ENCODE measurements around the gene GPR62.

GPR62 gene

DNA sequence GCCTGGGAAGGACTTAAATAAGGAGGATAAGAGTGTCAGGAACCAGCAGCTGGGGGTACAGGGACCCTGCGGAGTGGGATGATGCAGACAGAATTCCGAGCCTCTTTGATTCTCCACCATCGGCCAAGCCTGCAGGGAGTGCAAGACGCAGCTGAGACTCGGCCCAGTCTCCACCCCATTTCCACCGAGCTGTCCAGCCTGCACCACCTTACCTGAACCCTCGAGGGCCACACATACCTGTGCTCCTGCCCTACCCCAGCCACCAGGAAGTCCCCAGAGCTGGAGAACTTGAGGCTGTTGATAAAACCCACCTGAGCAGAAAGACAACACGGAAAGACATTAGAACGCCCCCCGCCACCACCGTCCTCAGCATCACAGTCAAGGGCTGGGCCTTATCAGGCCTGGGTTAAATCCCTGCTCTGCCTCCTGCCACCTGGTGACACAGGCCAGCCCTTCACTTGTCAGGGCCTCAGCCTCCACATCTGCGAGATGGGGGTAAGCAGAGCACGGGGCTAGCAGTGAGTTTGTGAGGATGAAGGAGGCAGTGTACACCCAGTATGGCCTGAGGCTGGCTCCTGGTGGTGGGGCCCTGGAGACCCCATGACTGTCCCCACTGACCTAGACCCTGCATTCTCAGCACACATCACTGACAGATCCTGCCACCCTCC is 21.6 kb upstream of the GPR62 start:
- H3K27me3 ChIP-seq (ENCODE audit: control insufficient read depth, insufficient read depth, low read length): no peaks in the 10 kb centered on the region
- peaks cover 42% of the 10 kb centered on the region for H3K36me3 ChIP-seq (ENCODE audit: control insufficient read depth, insufficient read depth, low read length)
- H3K4me1 ChIP-seq (ENCODE audit: control insufficient read depth, insufficient read depth, low read length): no peaks in the 10 kb centered on the region
- no peak overlapping the region for H3K4me3 ChIP-seq (ENCODE audit: low read length)
- no peak overlapping the region for H3K9ac ChIP-seq (ENCODE audit: low read length)
- no peak overlapping the region for H3K27ac ChIP-seq (ENCODE audit: low read depth, low read length)

DNA sequence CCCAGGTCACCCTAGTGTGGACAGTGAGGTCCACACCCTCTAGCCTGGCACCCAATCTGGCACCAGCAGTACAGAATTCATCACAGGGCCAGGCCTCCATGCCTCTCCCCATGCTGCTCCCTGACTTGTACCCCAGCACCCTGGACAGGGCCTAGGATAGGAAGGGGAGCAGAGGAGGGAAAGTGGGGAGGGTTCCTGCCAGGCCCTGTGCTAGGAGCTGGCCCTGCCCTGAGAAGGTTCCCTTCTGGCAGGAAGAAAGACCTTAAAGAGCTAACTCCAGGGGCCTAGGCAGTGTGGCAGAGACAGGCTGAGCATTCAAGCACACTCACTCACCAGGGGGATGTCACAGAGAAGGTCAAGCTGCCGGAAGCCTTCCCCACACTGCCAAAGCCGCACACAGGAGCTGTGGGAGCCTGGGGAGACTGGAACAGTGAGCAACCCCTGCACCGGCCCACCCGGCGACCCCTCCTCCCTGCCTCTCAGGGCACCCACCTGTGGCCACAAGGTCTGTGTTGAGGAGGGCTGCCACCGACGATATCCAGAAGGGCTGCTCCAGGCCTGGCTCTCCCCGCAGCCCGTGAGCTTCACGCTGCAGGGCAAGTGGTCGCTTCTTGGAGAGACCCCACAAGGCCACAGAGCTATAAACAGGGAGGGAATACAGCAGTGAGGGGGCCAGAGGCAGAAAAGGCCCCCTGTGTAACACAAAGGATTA is 20.9 kb upstream of the GPR62 start:
- no peak overlapping the region for H3K27ac ChIP-seq (ENCODE audit: low read depth, low read length)
- no peak overlapping the region for H3K9ac ChIP-seq (ENCODE audit: low read length)
- H3K36me3 ChIP-seq (ENCODE audit: control insufficient read depth, insufficient read depth, low read length): peaks cover 42% of the 10 kb centered on the region
- H3K27me3 ChIP-seq (ENCODE audit: control insufficient read depth, insufficient read depth, low read length): no peaks in the 10 kb centered on the region
- H3K4me1 ChIP-seq (ENCODE audit: control insufficient read depth, insufficient read depth, low read length): no peaks in the 10 kb centered on the region
- no peak overlapping the region for H3K4me3 ChIP-seq (ENCODE audit: low read length)

DNA sequence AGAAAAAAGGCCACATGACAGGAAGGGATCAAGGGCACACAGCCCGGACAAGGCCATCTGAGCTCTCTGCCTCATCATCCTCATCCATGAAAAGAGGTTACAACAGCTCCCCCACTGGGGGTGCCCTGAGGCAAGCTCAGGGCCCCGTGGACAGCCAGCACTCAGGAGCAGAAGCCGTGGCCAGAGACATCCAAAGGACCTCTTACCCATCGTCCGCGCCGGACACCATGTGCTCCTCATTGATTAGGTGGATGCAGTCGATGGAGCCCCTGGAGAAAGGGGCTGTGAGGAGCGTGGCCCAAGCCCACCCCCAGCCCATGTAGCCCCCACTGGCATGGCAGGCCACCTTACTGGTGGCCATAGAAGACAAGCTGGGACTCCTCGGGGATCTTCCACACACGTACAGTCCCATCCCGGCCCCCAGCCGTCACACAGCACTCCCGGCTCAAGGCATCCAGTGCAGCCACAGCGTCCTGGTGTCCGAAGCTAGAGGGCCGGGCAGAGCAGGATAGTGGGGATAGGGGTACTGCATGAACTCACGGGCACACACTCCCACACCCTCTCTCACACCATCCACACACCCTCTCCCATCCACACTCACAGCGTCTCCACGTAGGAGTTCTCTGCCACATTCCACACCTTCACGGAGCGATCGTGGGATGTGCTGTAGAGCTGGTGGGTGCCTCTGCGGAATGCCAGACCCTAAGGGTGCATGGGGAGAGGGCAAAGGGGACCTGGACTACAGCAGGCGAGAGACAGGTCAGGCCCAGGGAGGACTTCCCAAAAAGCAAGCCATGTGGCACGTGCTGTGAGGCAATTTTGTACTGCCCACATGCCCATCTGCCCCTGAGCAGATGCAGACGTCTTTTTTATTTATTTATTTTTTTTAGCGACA is 19.9 kb upstream of the GPR62 start:
- Histone ChIP-seq H3K36me3 (ENCODE audit: control insufficient read depth, insufficient read depth, low read length) (peaks cover 42% of the 10 kb centered on the region), H3K4me3 (ENCODE audit: low read length) (no peak overlapping the region), H3K27ac (ENCODE audit: low read depth, low read length) (no peak overlapping the region), H3K27me3 (ENCODE audit: control insufficient read depth, insufficient read depth, low read length) (no peaks in the 10 kb centered on the region), H3K9ac (ENCODE audit: low read length) (no peak overlapping the region), H3K4me1 (ENCODE audit: control insufficient read depth, insufficient read depth, low read length) (no peaks in the 10 kb centered on the region)

DNA sequence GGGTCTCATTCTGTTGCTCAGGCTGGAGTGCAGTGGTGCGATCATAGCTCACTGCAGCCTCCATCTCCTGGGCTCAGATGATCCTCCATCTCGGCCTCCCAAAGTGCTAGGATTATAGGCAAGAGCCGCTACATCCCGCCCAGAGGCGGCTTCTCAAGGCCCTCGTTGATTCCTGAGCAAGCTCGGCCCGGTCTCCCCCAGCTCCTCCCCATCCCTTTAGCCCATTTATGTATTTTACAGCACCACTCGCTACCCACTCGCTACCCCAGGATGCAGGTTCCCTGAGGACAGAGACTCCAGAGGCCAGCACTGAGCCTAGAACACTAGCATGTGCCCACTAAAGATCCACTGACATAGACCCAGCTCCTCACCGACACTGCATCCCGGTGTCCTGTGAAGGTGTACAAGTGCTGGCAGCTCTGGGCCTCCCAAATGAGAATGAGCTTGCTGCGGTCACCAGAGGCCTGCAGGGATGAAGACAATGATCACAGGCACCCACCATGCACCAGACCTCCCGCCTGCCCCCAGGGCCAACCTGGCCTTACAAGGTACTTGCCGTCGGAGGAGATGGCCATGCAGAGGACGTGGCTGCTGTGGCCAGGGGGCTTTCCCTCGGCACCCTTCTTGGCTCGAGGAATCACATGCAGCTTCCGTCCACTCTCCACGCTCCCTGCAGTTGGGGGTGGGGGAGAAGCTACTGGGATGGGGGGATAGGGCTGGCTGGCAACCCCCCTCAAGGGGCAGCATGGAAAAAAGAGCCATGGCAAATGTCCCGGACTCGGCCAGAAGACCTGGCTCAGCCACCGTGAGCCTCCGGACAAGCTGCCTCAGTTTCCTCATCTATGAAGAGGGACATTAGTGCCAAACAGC is 19.1 kb upstream of the GPR62 start:
- Histone ChIP-seq H3K36me3 (ENCODE audit: control insufficient read depth, insufficient read depth, low read length) (peaks cover 42% of the 10 kb centered on the region), H3K27ac (ENCODE audit: low read depth, low read length) (no peak overlapping the region), H3K4me3 (ENCODE audit: low read length) (no peak overlapping the region), H3K4me1 (ENCODE audit: control insufficient read depth, insufficient read depth, low read length) (peaks cover 4% of the 10 kb centered on the region), H3K9ac (ENCODE audit: low read length) (no peak overlapping the region), H3K27me3 (ENCODE audit: control insufficient read depth, insufficient read depth, low read length) (no peaks in the 10 kb centered on the region)

DNA sequence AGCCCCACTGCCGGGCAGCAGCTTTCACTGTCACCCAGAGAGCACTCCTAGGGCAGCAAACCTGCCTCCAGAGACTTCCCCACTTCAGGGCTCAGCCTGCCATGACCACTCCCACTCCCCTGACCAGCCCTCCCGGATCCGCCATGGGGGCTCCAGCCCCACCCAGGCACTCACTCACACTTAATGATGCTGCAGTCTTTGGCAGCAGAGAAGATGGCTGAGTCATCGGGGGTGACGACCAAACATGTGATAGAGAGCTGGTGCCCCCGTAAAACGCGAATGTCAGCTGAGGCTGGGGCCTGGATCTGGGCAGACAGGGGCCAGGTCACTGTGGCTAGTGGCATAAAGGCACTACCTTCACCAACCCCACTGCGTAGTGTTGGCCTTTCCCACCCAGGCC is 18.2 kb upstream of the GPR62 start:
- peaks cover 42% of the 10 kb centered on the region for H3K36me3 ChIP-seq (ENCODE audit: control insufficient read depth, insufficient read depth, low read length)
- no peaks in the 10 kb centered on the region for H3K27me3 ChIP-seq (ENCODE audit: control insufficient read depth, insufficient read depth, low read length)
- H3K9ac ChIP-seq (ENCODE audit: low read length): no peak overlapping the region

DNA sequence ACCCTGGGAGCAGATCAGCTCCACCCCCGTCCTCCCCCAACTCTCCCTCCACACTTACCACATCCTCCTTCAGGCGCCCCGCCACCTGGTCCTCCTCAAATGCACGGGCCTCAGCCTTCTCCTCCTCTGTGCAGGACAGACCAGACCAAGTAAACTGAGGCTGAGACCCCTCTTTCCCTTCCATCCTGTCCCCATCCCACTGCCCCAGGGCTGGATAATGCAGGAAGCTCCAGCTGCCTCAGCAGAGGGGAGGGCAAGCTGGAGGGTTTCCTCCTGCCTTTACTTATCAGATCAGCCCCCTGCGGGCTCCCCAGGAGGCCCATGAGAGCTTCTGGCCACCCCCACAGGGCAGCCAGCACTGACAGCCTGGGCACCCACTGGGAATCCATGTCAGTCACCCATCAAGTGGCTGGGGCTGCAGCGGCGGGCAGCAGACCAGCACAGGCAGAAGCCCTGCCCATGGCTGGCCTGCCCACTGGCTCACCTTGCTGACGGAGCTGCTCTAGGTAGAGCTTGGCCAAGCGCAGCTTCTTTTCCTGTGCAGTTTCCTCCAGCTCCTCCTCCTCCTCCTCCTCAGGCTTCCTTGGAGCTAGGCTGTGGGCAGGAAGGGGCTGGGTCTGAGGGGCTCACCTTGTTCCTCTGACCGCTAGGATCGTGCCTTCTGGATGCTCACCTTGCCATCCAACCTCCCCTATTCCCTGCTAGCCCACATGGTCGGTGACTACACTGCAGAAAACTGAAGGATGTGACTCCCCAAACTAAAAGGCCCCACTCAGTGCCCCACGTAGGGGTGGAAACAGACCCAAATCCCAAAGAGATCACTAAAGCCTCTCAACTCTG is 17.4 kb upstream of the GPR62 start:
- H3K4me3 ChIP-seq (ENCODE audit: low read length): no peak overlapping the region
- no peaks in the 10 kb centered on the region for H3K27me3 ChIP-seq (ENCODE audit: control insufficient read depth, insufficient read depth, low read length)
- H3K4me1 ChIP-seq (ENCODE audit: control insufficient read depth, insufficient read depth, low read length): peaks cover 11% of the 10 kb centered on the region
- peaks cover 40% of the 10 kb centered on the region for H3K36me3 ChIP-seq (ENCODE audit: control insufficient read depth, insufficient read depth, low read length)
- no peak overlapping the region for H3K27ac ChIP-seq (ENCODE audit: low read depth, low read length)
- H3K9ac ChIP-seq (ENCODE audit: low read length): no peak overlapping the region

More for the DNA sequence above, 18.2 kb upstream of the GPR62 start:
- H3K4me1 ChIP-seq (ENCODE audit: control insufficient read depth, insufficient read depth, low read length): peaks cover 5% of the 10 kb centered on the region
- no peak overlapping the region for H3K27ac ChIP-seq (ENCODE audit: low read depth, low read length)
- H3K4me3 ChIP-seq (ENCODE audit: low read length): no peak overlapping the region

DNA sequence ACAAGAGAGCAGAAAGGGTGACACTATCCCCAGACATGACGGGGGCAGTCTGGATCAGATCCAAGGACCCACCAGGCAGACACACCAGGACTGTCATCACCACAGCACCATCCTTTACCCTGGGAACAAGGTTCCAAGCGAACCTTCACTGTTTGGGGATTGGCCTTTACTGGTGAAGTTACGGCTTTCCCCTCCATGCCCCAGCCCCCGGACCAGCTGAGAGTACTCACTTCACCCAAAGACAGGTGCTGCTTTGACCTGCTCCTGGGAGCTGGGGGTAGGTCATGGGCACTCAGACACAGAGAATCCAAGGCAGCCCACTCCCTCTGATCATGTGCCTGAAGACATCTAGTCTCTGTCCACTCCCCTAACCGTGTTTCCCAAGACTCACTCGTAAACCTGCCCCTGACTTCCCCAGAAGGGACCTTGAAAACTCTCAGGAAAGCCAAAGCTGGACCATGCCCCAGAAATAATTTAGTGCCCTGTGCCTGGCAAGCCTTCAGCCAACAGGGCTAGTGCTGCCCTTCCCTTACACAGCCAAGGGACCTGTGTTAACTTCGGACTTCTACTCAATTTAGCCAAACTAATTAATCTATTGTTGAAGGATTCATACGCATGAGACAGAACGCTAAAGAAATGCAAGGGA is 16.3 kb upstream of the GPR62 start:
- H3K4me1 ChIP-seq (ENCODE audit: control insufficient read depth, insufficient read depth, low read length): peaks cover 15% of the 10 kb centered on the region
- no peak overlapping the region for H3K9ac ChIP-seq (ENCODE audit: low read length)
- H3K36me3 ChIP-seq (ENCODE audit: control insufficient read depth, insufficient read depth, low read length): peaks cover 31% of the 10 kb centered on the region
- H3K4me3 ChIP-seq (ENCODE audit: low read length): no peak overlapping the region
- H3K27me3 ChIP-seq (ENCODE audit: control insufficient read depth, insufficient read depth, low read length): no peaks in the 10 kb centered on the region
- H3K27ac ChIP-seq (ENCODE audit: low read depth, low read length): no peak overlapping the region

DNA sequence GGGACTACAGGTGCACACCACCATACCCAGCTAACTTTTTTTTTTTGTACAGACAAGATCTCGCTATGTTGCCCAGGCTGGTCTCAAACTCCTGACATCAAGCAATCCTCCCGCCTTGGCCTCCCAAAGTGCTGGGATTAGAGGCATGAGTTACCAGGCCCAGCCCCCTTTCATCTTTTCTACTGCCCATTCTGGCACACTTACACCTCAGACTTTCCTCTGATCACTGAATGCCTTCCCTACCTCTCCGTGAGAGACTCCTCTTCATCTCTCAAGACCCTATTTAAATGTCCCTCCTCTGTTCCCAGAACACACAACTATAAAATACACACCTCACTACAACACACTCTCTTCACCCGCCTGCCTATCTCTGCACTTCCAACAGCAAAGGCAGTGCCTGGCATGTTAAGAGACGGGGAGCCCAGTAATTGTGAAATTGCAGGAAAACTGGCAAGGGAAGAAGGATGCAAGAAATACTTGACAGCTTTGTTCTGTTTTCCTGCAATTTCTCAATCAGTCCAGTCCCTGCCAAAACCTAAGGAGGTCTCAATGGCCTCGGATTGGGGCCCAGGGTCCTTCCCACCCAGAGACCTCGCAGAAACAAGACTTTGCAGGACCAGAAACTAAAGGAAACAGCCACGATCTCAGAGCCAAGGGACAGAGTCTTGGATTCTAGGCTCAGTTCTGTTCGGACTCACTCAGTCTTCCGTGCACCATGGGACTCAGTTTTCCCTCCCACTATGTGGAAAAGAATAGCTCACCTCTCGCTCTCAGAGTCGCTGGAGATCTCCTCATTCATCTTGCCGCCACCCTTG is 14.3 kb upstream of the GPR62 start:
- Histone ChIP-seq H3K4me3 (ENCODE audit: low read length) (peak overlapping the region; percentile 69), H3K27me3 (ENCODE audit: control insufficient read depth, insufficient read depth, low read length) (no peaks in the 10 kb centered on the region), H3K36me3 (ENCODE audit: control insufficient read depth, insufficient read depth, low read length) (peaks cover 18% of the 10 kb centered on the region), H3K9ac (ENCODE audit: low read length) (peak overlapping the region; percentile 32), H3K4me1 (ENCODE audit: control insufficient read depth, insufficient read depth, low read length) (peaks cover 15% of the 10 kb centered on the region), H3K27ac (ENCODE audit: low read depth, low read length) (no peak overlapping the region)

DNA sequence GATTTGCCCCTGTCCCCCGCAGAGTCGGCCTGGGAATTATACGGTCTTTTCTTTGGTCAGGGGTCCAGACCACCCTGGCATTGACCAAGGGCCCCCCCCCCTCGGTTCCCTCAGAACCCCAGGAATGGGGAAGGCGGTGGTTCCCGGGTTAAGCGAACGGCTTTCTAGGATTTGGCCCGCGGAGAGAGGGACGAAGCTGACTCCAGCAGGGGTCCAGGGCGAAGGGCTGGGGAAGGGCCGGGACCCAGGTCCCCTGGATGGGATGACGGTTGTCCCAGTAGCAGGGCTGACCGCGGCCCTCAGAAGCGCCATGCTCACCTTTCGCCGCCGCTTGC is 13.8 kb upstream of the GPR62 start:
- Histone ChIP-seq H3K36me3 (ENCODE audit: control insufficient read depth, insufficient read depth, low read length) (peaks cover 12% of the 10 kb centered on the region), H3K9ac (ENCODE audit: low read length) (peak overlapping the region; percentile 32), H3K27ac (ENCODE audit: low read depth, low read length) (no peak overlapping the region)

DNA sequence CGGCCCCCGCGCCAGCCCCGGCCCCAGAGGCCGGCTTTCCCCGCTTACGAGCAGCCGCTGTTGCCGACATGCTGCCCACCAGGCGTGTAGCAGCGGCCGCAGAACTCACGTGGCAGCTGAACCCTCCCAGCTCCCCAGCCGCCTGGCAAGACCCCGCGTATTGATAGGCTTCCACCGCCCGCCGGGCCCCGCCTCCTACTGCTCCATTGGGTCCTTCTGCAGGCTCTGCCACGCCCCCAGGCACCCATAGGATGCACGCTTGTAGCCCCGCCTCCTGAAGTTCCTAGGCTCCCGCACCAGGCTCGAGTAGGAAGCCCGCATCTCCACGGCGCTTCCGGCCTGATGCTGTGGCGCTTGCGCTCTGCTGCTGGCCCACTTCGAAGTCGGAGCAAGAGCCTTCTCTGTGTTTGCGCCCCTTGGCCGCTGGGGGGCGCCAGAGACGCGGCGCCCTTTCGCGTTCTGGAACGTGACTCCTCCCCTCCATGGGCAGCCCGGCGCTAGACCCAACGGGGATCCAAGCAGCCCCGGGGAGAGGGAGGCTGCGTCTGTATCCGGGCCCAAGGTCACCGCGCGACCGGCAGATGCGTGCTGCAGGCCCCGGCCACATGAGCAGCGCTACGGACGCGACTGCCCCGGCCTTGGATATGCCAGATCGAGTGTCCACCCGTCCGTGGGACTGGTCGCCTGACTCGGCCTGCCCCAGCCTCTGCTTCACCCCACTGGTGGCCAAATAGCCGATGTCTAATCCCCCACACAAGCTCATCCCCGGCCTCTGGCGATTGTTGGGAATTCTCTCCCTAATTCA is 13.2 kb upstream of the GPR62 start, which contains the start of the genes PARP3 and RRP9:
Gene PARP3, plus strand, starts transcription at position 566 of the 805 bp plus-strand sequence. CDS start 993 bp downstream, outside the sequence.
Gene RRP9, minus strand, starts transcription at position 107 of the 805 bp plus-strand sequence. Its CDS starts 37 bp downstream, at position 70.
- peaks cover 15% of the 10 kb centered on the region for H3K4me1 ChIP-seq (ENCODE audit: control insufficient read depth, insufficient read depth, low read length)
- no peaks in the 10 kb centered on the region for H3K27me3 ChIP-seq (ENCODE audit: control insufficient read depth, insufficient read depth, low read length)
- H3K9ac ChIP-seq (ENCODE audit: low read length): peak within 1 kb of the TSS; percentile 97
- peak within 1 kb of the TSS; percentile 94 for H3K27ac ChIP-seq (ENCODE audit: low read depth, low read length)
- peak within 1 kb of the TSS; percentile 74 for H3K4me3 ChIP-seq (ENCODE audit: low read length)
- H3K36me3 ChIP-seq (ENCODE audit: control insufficient read depth, insufficient read depth, low read length): peaks cover 8% of the 10 kb centered on the region

More for the DNA sequence above, 13.8 kb upstream of the GPR62 start:
- H3K4me3 ChIP-seq (ENCODE audit: low read length): peak overlapping the region; percentile 69
- no peaks in the 10 kb centered on the region for H3K27me3 ChIP-seq (ENCODE audit: control insufficient read depth, insufficient read depth, low read length)
- peaks cover 15% of the 10 kb centered on the region for H3K4me1 ChIP-seq (ENCODE audit: control insufficient read depth, insufficient read depth, low read length)
